Transverse colon (tissue), 3 donors: ENCODE results near the gene GCAT.

ENCODE experiments used
- CTCF ChIP-seq, 5 experiments: fragments of 200-600 bp in 3 of 5; fragments of 450-650 bp in 2 of 5; sonication (generic) in 3 of 5; IDR thresholded peaks; 1 replicate in 2 of 5; 2 replicates in 3 of 5; pipeline ENCODE4 v1.5.1; 2016 to 2017; ENCODE audit warnings: antibody characterized with exemption in 5 of 5, inconsistent platforms in 3 of 5, mild to moderate bottlenecking in 2 of 5, moderate library complexity in 1 of 5
- POLR2A ChIP-seq: fragments of 450-650 bp; IDR thresholded peaks from one replicate; pipeline ENCODE4 v1.6.1; 2016; ENCODE audit warnings: antibody characterized with exemption, mild to moderate bottlenecking, moderate library complexity

- TF ChIP-seq POLR2A = no peak
- TF ChIP-seq CTCF (IDR thresholded peaks at IDR 0.05) = no peak
These were observed 25.2 kb upstream of the GCAT start for GRCh38 chr22:37782340-37783168.
